HG02943 (cell line): ENCODE measurements around the gene SLC2A4.

Source experiments
- ATAC-seq: cut with Tn5 transposase; IDR thresholded peaks from one replicate; pipeline ENCODE4 v1.9.1; 2021; ENCODE audit warnings: mild to moderate bottlenecking, low read depth, moderate library complexity; ENCODE audit not compliant: unreplicated experiment

Gene SLC2A4

GRCh38 chr17:7295230-7296180 is 14.0 kb downstream of the SLC2A4 start:
- no peak for ATAC-seq

- no peak for ATAC-seq
These were observed 14.8 kb downstream of the SLC2A4 start for GRCh38 chr17:7296189-7296861.

DNA sequence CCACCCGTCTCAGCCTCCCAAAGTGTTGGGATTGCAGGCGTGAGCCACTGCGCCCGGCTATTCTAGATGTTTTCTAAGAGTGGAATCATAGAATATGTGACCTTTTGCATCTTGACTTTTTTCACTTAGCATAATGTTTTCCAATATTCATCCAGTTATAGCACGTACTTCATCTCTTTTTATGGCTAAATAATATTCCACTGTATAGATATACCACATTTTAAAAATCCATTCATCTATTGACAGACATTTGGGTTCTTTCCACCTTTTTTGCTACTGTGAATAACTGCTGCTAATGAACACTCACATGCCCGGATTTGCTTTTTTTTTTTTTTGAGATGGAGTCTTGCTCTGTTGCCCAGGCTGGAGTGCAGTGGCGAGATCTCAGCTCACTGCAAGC is 22.7 kb downstream of the SLC2A4 start:
- ATAC-seq = no peak

- peak; percentile 72 for ATAC-seq
These were observed 25.6 kb downstream of the SLC2A4 start, which contains the start of gene EIF5A for GRCh38 chr17:7306911-7307685. Gene EIF5A, plus strand, starts transcription at chr17:7307628. Its CDS starts 2,008 bp downstream, at chr17:7309636.

DNA sequence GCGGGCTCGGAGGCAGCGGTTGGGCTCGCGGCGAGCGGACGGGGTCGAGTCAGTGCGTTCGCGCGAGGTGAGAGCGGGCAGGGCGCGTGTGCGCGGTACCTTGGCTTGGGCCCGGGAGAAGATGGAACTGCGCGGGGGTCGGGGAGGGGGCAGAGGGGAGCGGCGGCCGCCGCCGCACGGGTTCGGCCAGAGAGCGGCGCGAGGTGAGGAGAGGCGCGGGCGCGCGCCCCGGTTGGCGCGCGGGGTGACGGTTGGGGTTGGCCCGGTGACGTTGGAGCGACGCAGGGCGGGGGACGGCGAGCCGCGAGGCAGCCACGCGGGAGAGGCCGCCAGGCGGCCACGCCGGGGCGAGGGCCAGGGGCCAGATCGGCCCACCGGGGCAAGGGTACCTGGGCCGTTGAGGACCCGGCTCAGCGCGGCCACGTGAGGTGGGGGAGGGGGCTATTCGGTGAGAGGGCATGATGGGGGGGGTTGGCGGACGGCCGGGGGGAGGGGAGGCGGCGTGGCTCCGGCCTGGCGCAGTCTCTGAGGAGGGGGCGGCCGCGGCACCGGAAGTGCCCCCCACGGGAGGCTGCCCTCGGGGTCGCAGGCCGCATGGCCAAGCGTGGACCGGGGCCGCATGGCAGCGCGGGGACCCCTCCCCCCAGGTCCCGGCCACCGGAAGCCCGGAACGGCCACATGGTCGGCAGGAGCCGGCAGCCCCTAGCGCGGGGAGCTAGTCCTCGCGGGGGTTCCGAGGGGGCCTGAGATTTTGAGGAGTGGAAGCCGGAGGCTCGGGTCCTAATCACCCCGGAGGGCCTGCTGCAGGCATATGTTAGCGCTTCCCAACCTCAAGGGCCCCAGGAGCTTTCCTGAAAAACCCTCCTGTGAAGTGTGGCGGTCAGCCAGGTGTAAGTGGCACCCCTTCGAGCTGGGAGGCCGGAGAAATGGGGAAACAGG is 26.4 kb downstream of the SLC2A4 start:
- no peak for ATAC-seq

DNA sequence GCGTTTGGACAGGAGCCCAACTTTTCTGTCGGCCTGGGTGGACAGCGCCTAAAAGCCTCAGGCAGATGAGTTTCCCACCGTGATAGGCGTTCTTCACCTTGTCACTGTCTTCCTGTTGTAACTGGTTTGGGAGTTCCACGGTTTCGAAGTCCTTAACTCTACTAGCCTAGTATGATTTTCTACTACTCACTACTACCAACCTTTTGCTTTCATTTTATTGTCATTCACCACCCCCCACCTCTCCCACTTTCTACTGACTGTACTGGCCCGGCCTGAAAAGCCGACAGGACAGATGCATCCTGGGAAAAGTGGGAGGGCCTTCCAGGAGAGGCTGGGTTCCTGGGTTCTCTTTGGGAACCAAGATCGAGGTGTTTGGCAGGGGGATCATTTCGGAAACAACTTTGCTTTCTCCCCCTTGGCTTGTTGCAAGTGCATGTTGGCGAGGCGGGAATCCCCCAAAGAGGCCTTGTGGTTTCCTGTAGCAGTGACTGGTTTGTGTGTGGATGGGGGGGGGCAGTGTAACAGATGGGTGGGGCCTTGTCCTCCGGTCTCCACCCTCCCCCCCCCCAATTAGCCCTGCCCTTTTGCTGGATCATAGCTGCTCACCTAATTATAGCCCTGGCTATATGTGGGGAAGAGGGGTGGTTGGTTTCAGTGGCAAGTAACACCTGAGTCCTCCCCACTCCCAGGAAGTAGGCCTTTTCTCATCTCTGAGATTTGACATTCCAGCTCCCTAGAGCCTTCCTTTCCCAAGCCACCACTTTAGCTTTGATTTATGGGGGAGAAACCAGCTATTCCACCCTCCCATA is 27.3 kb downstream of the SLC2A4 start:
- no peak for ATAC-seq

- ATAC-seq = no peak
These were observed 28.1 kb downstream of the SLC2A4 start for GRCh38 chr17:7309628-7310027.

DNA sequence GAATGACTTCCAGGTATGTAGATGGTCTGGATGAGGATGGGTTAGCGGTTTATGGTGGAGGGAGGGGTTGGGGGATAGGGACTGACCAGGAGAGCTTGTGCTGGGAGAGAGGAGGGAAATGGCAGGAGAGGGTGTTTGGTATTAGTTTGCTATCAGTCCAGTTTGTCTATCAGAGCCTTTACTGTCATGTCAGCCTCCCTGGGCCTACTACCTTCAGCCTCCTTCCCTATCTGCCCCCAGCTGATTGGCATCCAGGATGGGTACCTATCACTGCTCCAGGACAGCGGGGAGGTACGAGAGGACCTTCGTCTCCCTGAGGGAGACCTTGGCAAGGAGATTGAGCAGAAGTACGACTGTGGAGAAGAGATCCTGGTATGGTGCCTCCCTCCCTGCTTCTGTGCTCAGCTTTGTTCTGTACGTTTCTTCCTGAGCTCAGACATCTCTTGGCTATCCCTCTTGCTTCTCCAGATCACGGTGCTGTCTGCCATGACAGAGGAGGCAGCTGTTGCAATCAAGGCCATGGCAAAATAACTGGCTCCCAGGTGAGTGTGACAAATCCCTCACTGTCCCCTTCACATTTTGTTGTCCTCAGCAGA is 29.7 kb downstream of the SLC2A4 start:
- ATAC-seq = no peak

GRCh38 chr17:7312432-7313087 is 31.0 kb downstream of the SLC2A4 start:
- no peak for ATAC-seq

DNA sequence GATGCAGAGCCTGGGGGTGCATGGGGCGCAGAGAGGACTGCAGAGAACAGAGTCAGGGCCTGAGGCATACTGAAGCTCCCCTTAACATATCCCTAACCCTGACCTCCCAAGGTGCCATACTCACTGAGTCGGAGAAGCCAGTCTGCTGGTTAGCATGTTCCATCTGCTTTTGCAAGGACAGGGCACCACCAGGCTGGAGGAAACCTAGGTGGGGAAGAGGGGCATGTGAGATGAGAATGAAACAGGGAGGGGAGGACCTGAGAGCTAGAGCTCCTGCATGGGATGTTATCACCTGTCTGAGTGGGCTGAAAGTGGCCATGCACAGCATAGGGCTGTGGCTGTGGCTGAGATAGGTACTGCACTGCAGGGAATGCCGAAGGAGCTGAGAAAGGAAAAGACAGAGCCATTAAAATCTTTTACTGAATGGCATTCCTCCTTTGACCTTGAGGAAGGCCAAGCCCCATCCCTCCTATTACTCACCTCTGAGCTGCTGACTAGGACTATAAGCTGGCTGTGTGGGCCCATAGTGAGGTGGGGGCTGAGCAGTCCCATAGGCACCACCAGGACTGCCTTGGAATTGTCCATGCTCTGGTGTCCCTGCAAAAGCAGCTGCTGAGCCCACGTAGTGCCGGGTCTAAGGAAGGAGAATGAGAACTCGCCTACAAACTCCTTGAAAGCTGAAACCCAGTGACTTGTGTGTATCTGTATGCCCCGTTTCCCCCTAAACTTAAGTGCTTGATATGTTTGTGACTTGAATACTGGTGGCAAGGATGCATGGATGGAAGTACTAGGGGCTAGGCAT is 31.8 kb downstream of the SLC2A4 start:
- ATAC-seq = no peak

DNA sequence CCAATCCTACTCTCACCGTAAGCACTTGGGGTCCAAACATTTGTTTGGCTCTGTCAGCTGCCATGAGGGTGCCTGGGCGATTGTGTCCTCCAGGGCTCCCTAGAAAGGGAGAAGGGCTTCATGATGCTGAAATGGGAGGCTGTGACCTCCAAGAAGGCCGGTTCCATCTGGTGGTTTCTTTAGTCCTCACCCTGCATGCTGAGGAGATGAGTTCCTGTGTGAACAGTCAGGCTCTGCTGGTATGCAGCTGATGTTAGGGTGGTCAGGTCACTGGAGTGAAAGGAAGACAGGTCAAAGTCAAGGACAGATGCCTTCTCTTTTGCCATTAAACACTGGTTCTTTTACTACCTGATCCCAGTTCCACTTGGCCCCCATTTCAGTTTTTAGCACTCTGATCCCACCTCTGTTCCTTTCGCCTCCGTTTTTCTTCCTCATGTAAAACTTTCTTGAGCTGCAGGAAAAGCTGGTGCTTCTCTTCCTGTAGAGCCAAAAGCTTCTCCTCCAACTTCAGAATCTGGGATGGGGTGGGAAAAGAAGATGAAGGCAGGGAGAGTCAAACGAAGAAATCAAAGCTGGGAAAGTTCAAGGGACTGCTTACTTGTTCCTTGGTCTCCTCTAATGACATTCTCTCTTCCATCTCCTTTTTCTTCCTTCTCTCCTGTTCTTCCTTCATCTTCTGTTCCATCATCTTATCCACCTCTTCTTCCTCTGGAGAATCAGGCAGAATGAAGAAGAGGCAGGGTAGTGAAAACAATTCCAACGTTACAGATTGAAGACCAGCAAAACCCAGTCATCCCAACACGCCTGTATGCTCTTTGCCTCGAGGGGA is 32.6 kb downstream of the SLC2A4 start:
- no peak for ATAC-seq

DNA sequence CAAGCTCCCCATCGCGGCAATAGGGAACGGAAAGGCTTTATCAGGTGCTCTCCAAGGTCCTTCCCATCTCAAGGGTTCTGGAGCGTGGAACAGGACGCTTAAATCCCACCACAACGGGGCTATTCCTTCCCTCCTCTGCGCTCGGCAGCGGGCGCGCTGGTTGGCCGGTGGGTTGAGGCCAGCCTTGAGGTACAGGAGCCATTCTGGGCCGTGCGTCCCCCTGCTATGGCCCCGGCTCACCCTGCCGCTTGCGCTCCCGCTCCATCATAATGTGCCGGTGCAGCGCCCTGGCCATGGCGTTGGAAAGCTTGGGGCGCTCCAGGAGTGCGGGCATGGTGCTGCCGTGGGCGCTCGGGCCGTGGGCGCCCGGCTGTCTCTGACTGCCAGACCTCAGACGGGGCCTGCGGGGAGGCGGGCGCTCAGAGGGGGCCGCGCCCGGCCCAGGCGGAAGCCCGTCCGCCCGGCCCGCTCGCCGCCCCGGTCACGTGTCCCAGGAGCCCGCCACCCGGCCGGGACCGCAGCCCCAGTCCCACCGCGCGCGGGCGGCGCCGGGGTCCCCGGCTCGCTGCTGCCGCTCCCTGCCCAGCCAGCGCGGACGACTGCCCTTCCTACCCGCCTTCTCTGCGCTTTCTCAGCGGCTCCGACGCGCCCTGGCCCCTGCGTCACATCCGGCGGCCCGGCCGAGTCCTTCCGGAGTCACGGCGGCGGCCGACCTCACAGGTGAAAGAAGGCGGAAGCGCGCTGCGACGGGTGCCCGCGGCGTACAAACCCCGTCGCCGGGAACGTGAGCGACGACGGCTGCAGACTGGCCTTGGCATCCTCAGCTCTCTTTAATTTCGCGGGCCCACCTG is 33.4 kb downstream of the SLC2A4 start, which contains the start of gene GPS2:
Gene GPS2, minus strand, starts transcription at position 642 of the 851 bp plus-strand sequence. Its CDS starts 308 bp downstream, at position 334.
- ATAC-seq = peak; percentile 52

DNA sequence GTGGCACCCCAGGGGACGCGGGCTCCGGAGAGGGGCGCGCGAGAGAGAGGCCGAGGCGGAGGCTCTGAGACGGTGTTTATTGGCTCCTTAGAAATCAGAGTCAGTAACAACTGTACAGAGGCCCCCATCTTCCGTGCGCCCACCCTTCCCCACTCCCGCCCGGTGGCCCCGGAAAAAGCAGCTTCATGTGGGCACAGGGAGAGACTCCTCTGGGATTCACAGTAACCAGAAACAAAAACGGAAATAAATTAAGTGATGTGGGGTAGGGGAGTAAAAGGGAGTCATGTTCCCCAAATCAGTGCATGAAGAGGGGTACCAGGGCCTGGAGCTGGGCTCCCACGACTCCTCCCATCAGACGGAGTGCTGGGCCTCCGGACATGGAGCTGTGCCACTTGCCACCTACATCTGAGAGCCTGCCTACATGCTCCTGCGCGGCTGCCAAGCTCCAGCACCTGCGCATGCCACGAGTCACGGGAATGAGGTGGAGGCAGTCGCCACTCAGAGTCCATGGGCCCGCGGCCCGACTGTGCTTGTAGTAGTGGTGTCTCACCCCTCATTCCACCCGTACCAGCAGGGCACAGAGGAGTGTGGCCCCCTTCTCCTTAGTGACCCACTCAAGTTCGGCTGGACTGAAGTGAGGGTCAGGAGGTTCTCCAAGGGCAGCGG is 34.2 kb downstream of the SLC2A4 start:
- no peak for ATAC-seq

DNA sequence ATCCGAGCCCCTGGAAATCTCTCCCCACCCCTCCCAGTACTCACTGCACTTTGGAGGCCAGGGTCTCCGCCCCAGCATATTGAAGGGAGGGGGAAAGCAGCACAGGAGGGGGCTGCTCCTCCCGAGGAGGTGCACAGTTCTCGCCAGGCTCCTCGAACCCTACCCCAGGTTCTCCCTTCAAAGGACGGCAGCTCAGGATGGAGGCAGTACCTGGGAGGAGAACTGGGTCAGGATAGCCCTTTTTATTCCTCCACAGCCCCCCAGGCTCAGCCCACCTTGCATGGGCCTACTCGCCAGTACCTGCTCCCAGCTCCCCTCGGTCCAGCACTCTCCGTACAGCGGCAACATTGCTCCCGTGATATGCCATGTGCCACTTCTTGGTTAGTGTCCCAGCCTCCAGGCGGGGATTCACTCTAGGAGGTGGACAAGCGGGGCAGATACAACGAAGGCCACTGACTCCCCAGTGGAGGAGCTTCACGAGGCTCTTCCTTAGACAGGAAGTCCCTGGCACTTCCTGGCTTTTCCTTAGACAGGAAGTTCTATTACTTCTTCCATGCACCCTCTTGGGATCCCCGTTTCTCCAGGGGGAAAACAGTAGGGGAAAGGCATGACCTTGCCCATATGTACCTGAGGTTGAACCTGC is 35.8 kb downstream of the SLC2A4 start:
- no peak for ATAC-seq
